ENCODE results near the gene LIPE.

Gene LIPE

GRCh38 chr19:42352301-42353259 is 74.6 kb downstream of the LIPE start:
- no peak for DNase-seq (ENCODE audit: low read depth)
